Measurements from ENCODE around the gene IGSF9.
"Not testable (repeated sequence)": the region's sequence is repeated elsewhere in the genome, so short reads cannot be mapped to it uniquely, and the experiment has no call there.

The IGSF9 gene

GRCh38 chr1:159921251-159921650 lies 24.2 kb downstream of the IGSF9 start:
- peak; percentile 12 for DNase-seq (ENCODE audit: low spot score)

GRCh38 chr1:159920651-159921050 lies 24.8 kb downstream of the IGSF9 start:
- no peak for DNase-seq (ENCODE audit: low spot score)

DNA sequence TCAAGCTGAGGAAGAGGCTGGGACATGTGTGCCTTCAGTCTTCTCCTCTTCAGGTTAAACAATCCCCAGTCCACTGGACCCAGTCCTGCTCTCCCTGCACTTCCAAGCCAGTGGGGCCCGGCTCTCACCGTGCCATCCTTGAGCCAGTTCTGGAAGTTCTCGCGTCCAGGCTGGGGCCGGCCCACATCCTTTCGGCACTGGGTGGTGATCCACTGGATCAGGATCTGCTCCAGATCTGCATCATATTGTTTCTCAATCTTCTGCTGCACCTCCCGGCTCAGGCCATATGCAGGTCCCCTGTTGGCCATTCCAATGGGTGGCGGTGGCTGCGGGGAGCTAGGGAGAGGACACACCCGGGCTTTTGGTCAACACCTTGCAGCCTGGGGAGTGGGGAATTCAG lies 25.2 kb downstream of the IGSF9 start:
- no peak for DNase-seq (ENCODE audit: low spot score)

GRCh38 chr1:159919236-159919865 lies 26.1 kb downstream of the IGSF9 start:
- DNase-seq (ENCODE audit: low spot score): no peak

- no peak for DNase-seq (ENCODE audit: low spot score)
These were observed 26.8 kb downstream of the IGSF9 start for GRCh38 chr1:159918352-159919200.

- no peak for DNase-seq (ENCODE audit: low spot score)
These were observed 27.7 kb downstream of the IGSF9 start for GRCh38 chr1:159917533-159918351.

- no peak for DNase-seq (ENCODE audit: low spot score)
These were observed 29.0 kb downstream of the IGSF9 start for GRCh38 chr1:159916242-159917051.

DNA sequence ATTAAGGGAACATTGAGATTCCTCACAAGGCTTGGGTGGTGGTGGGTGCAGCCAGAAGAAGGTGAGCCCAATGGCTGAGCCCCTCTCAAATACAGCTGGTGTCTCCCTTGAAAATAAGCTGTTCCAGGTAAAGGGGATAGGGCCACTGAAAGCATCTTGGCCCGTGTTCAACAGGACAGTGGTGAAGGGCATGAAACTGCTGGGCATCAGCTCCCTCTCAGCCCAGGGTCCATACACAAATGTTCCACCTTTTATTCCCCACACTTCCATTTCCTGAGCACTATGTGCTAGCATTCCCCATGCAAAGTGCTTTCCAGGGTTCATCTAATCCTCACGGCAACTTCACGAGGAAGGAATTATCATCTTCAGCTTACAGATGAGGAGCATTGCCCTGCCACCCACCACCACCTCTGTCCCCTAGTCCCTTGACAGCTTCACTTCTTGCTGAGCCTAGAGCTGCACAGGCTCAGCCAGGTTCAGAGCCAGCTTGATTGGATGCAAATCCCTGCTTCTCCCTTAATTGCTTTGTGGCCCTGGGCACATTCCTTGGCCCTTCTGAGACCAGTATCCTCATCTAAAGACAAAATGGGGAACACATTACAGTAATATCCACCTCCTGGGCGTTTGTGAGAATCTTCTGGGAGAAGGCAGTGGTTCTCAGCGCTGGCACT lies 29.7 kb downstream of the IGSF9 start:
- no peak for DNase-seq (ENCODE audit: low spot score)

GRCh38 chr1:159914252-159915018 lies 31.0 kb downstream of the IGSF9 start:
- DNase-seq (ENCODE audit: low spot score): no peak

GRCh38 chr1:159913451-159914192 lies 31.8 kb downstream of the IGSF9 start:
- DNase-seq (ENCODE audit: low spot score): no peak

DNA sequence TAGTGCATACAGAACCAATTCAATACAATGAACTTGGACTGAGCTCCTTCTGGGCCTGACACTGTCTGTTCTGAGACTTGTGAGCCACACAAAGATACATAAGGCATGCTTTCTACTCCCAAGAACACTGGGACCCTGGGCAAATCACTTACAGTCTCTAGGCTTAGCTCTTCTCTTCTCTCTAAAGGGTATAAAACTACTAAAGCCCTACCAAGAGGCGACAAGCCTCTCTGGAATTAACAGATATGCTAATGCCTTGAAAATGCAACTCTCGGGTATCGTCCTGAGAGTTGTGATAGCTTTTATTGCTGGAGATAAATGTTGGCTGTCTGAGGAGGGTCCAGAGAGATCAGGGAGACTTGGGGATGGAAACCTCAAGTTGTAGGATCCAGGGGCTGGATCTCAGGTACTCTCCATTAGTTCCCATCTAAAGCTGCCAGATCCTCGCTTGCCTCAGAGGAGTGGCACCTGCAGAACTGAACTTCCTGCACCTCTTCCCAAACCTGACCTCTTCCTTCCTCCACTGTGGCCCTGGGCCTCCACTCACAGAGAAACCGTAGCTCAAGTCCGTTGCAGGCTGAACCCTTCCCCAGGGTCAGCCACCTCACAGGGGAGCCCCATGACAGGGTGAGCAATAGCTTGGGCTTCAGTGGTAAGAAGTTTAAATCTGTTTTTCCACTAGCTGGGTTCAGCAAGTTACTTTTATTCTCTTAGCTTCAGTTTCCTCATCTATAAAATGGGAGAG lies 33.9 kb downstream of the IGSF9 start:
- DNase-seq (ENCODE audit: low spot score): peak; percentile 15

- DNase-seq (ENCODE audit: low spot score): no peak
These were observed 37.1 kb downstream of the IGSF9 start for GRCh38 chr1:159908031-159908940.

DNA sequence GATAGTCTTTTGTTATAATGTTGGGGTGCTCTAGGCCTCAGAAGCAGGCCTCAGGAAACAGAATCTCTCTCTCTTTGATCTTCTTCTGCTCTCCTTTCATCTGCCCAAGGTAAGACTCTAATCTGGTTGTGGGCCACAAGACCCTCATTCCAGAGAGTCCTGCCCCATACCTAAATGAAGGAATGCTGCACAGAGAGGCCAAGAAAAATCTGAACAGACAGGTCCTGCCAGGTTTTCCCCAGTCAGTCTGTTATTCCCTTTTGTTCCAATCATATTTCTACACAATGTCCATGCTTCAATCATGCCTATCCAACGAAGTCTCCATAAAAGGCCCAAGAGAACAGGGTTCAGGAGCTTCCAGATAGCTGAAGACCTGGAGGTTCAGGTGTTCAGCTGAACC lies 38.5 kb downstream of the IGSF9 start:
- no peak for DNase-seq (ENCODE audit: low spot score)

DNA sequence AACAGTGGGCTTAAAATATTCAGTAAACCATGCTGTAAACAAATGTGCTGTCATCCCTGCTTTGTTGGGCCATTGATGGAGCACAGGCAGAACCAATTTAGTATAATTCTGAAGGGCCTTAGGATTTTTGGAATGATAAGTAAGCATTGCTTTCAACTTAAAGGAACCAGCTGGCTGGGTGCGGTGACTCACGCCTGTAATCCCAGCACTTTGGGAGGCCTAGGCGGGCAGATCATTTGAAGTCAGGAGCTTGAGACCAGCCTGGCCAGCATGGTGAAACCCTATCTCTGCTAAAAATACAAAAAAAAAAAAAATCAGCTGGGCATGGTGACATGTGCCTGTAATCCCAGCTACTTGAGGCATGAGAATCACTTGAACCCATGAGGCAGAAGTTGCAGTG lies 41.4 kb downstream of the IGSF9 start:
- not testable (repeated sequence) for DNase-seq (ENCODE audit: low spot score)

- no peak for DNase-seq (ENCODE audit: low spot score)
These were observed 42.9 kb downstream of the IGSF9 start for GRCh38 chr1:159902541-159902940.

DNA sequence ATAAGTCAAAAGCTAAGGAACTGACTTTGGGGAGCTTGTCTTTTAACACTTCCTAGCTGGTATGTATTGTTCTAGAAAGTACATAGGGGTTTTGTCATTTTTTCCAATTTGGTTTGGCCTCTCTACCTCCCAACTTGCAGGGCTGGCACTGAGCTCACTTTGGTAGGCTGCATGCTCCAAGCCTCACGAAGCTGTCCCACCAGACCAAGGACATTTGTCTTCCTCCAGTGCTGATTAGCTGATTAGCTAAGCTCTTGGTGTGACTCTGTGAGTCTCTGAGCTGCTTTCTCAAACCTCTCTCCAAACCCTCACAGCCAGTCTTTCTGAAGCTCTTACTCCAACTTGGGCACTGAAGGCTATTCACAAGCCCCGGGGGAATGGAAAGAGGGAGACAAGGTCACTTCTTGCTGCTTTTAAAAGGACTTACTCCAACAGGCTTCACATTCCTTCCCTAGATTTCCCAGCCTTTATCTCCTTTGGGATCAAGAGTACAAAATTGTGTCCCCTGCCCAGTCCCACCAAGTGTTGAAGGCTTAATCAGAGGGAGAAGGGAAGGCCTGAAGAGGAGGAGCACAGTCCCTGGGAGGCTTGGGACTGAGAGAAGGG lies 44.6 kb downstream of the IGSF9 start:
- no peak for DNase-seq (ENCODE audit: low spot score)

- no peak for DNase-seq (ENCODE audit: low spot score)
These were observed 45.2 kb downstream of the IGSF9 start, which contains the start of gene CFAP45 for GRCh38 chr1:159900086-159900680. Gene CFAP45 (minus strand): TSS chr1:159900165. CDS start chr1:159900098, 67 bp downstream.
